Coronary artery (tissue), 2 donors: ENCODE measurements around the gene ZNF71.

Experiments
- DNase-seq: peaks from one replicate; pipeline ENCODE4 v3.0.0-alpha.2; 2017; ENCODE audit warnings: low spot score
- H3K27ac ChIP-seq, 2 donors: fragments of 200-600 bp; sonication (generic); one replicate each; pipeline ENCODE4 v1.5.1; 2016 to 2019
- H3K4me3 ChIP-seq: fragments of 200-600 bp; sonication (generic); 2 replicates; pipeline ENCODE4 v1.5.1; 2016; ENCODE audit warnings: mild to moderate bottlenecking, moderate library complexity
- CTCF ChIP-seq: fragments of 200-600 bp; sonication (generic); IDR thresholded peaks from one replicate; pipeline ENCODE4 v1.5.1; 2019; ENCODE audit warnings: antibody characterized with exemption

Gene ZNF71

GRCh38 chr19:56663931-56664500, 68.9 kb downstream of the ZNF71 start:
- Histone ChIP-seq H3K27ac (no peak overlapping the region), H3K4me3 (no peak overlapping the region)
- TF ChIP-seq CTCF: no peak
- DNase-seq: no peak

- no peak for TF ChIP-seq CTCF
- DNase-seq: no peak
- H3K27ac ChIP-seq: no peak overlapping the region
- no peak overlapping the region for H3K4me3 ChIP-seq
Measured at GRCh38 chr19:56664511-56664910, 69.4 kb downstream of the ZNF71 start.

GRCh38 chr19:56667311-56667870, 72.3 kb downstream of the ZNF71 start:
- H3K4me3 ChIP-seq: no peak overlapping the region
- TF ChIP-seq CTCF: no peak
- H3K27ac ChIP-seq: no peak overlapping the region
- DNase-seq: no peak

GRCh38 chr19:56668676-56669075, 73.6 kb downstream of the ZNF71 start:
- TF ChIP-seq CTCF: no peak
- no peak overlapping the region for H3K27ac ChIP-seq
- DNase-seq: no peak
- no peak overlapping the region for H3K4me3 ChIP-seq

- Histone ChIP-seq H3K4me3 (peak overlapping the region; percentile 80), H3K27ac (no peak overlapping the region)
- no peak for DNase-seq
- no peak for TF ChIP-seq CTCF
Measured at GRCh38 chr19:56670401-56670960, 75.4 kb downstream of the ZNF71 start.

GRCh38 chr19:56670961-56671612, 76.0 kb downstream of the ZNF71 start:
- DNase-seq: no peak
- peak overlapping the region in 1 of 2 donors; percentile 41 for H3K27ac ChIP-seq
- peak overlapping the region; percentile 80 for H3K4me3 ChIP-seq
- TF ChIP-seq CTCF: no peak
